ENCODE results near the gene GSN.

DNA sequence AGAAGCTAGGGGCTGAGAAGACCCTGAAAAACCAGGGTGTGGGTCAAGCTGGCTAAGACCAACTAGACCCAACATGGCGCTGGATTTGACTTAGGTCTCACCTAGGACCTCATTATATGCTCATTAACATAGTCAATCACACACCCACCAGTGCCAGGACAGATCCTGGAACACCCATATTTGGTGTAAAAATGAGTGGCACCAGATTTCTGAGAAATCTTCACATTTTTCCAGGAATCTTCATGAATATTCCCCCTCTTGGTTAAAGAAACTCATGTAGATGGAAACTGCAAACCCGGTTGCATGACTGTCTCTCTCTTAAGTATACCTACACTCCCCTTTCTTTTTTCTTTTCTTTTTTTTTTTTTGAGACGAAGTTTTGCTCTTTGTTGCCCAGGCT lies 48.4 kb upstream of the GSN start:
- TF ChIP-seq, protein P1, sequence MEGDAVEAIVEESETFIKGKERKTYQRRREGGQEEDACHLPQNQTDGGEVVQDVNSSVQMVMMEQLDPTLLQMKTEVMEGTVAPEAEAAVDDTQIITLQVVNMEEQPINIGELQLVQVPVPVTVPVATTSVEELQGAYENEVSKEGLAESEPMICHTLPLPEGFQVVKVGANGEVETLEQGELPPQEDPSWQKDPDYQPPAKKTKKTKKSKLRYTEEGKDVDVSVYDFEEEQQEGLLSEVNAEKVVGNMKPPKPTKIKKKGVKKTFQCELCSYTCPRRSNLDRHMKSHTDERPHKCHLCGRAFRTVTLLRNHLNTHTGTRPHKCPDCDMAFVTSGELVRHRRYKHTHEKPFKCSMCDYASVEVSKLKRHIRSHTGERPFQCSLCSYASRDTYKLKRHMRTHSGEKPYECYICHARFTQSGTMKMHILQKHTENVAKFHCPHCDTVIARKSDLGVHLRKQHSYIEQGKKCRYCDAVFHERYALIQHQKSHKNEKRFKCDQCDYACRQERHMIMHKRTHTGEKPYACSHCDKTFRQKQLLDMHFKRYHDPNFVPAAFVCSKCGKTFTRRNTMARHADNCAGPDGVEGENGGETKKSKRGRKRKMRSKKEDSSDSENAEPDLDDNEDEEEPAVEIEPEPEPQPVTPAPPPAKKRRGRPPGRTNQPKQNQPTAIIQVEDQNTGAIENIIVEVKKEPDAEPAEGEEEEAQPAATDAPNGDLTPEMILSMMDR (IDR thresholded peaks at IDR 0.05): no peak
- no peak for TF ChIP-seq POLR2A (IDR thresholded peaks at IDR 0.05)
